Fibroblast of peridontal ligament (primary cell): ENCODE results near the gene AUTS2.

Experiments
- DNase-seq: peaks from one replicate; pipeline ENCODE4 v3.0.0-alpha.2; 2010; ENCODE audit errors: extremely low read depth

AUTS2 gene

GRCh38 chr7:69598081-69598486 lies at the start of gene AUTS2:
AUTS2 (plus strand) TSS chr7:69598475; CDS start chr7:69599654, 1,179 bp downstream.
- DNase-seq: peak; percentile 56

- DNase-seq: no peak
These were observed 47.3 kb upstream of the AUTS2 start for GRCh38 chr7:69550991-69551390.

DNA sequence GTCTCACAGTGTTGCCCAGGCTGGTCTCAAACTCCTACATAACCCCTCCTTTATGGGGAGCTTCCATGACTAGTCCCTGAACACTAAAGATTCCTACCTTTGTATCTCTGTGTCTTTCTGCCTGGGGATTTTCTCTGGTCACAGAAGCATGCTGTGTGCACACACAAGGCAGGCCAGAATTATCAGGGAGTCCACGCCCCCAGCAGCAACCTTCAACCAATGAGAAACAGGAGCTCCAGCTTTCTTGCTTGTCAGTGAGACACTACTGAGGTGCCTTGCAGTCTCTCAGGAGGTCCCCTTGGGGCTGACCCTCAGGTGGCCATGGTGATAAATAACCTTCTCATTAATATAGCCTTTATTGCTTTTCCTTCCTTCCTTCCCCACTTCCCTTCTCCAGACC lies 45.1 kb upstream of the AUTS2 start:
- DNase-seq: no peak

DNA sequence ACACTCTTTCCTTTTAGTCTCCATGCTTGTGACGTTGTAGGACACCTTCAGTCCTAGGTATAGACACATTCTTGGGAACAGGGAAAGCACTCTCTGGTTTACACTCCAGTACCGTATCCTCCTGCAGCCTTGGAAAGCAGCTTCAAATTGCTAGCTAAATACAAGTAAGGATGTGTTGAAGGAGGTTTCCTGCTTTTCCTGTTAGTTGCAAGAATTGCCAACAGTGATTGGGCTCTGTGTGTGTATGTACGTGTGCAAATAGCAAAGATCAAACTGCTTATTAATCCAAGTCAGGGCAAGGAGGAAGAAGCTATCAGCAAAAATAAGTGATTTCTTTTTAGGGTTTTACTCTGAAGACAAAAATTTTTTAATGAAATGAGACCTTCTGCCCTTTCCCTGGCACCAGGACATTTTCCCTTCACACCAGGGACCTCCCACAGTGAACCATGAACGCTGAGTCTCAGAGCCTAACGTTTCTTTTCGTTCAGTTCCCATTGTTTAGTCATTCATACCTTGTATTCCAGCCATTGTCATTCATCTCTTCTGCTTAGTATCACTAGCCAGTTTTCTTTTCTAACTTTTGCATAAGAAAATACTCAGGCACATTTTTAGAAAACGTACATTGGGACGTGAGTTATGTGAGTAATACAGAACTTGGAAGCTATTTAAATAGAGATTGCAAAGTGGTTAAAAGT lies 36.9 kb upstream of the AUTS2 start:
- no peak for DNase-seq

DNA sequence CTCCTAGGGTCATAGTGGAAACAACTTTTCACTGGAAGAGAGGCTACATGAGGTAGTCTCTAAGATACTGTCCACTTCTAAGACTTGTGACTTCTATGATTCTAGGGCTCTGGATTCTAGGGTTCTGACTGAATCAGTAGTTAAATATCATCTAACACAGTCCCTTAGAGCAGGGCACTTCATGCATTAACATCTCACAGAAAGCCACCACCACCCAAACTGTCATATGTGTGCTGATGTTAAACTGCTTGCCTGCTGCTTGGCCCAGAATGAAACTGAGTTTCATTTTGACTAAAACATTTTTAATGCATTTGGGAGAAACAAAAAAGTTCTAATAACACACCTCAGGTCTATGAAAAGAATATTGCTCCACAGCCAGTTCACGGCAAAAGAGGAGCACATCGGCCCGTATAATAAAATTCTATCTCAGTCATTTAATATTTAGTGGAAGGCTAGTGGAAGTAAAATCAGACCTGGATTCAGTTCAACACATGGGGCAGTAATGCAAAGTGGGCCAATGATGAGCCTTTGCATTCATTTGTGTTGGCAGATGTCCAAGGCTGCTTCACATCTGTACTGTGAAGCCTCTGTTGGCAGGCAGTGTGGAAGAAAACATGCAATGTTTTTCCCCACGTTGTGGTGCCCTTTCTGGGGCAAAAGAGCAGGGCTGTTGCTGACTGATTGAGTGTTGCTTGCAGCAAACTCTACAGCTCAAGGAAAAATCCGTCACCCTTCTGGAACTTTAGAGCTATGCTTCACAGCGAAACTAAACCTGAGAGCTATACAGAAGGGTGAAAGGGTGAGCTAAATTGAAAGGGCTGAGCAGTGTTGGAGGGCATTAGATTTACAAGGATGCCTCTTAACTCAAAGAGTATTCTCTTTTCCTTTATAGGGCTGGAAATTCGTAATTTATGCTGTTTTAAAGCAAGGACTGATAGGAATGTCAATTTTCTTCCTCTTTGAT lies 33.5 kb upstream of the AUTS2 start:
- DNase-seq: peak; percentile 7

GRCh38 chr7:69567800-69568199 lies 30.5 kb upstream of the AUTS2 start:
- no peak for DNase-seq

- DNase-seq: no peak
These were observed 30.0 kb upstream of the AUTS2 start for GRCh38 chr7:69568266-69568665.

DNA sequence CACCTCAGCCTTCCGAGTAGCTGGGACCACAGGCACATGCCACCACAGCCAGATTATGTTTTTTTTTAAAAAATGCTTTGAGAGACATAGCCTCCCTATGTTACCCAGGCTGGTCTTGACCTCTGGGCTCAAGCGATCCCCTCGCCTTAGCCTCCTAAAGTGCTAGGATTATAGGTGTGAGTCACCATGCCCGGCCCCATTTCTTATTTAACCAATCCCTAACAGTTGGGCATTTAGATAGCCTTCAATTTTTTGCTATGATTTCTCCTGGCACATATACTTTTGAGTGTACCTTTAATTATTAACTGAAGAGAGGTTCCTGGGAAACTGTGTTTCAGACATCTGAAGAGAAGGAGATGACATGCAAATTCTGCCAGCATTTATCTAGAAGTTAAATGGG lies 22.6 kb upstream of the AUTS2 start:
- no peak for DNase-seq

DNA sequence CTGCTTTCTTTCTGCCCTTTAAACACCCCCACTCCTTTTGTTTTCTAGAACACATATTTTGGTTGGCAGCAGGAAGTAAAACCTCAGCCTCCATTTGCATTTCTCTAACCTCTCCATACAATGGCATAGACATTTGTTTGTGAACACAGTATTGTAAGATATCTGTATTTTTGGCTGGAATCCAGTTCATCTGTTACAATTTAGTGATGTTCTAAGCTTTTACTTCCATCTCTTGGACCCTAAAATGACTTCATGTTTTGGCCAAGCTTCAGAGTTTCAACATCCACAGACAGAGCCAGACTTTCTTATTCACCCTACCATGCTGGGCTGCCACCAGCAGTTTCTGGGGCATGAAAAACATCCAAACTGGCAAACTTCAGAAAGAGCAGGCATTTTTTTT lies 21.1 kb upstream of the AUTS2 start:
- DNase-seq: no peak

DNA sequence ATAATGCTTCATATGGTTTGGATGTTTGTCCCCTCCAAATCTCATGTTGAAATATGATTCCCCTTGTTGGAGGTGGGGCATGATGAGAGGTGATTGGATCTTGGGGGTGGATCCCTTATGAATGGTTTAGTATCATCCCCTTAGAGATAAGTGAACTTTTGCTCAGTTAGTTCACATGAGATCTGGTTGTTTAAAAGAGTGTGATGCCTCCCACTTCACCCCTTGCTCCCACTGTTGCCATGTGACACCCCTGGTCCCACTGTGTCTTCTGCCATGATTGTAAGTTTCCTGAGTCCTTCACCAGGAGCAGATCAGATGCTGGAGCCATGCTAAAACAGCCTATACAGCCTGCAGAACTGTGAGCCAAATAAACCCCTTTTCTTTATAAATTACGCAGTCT lies 13.1 kb upstream of the AUTS2 start:
- no peak for DNase-seq

- DNase-seq: no peak
These were observed 12.0 kb upstream of the AUTS2 start for GRCh38 chr7:69586321-69586720.

- no peak for DNase-seq
These were observed 9.5 kb upstream of the AUTS2 start for GRCh38 chr7:69588773-69589172.

DNA sequence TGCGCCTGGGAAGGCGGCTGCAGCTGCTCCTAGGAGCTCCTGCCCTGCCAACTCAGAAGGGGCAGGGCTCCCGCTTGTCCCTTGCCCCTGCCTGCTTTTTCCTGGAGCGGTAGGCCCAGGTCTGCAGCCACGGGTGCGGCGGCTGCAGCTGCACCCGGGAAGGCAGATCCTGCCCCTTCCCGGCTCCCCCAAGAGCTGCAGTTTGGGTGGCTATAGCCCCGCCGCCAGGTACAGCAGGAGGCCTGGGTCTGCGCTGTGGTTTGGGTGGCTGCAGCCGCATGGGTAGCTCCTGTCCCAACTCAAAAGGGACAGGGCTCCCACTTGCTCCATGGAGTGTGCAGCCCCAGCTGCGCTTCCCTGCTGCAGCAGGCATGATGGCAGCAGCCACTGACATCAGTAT lies 6.5 kb upstream of the AUTS2 start:
- DNase-seq: no peak

DNA sequence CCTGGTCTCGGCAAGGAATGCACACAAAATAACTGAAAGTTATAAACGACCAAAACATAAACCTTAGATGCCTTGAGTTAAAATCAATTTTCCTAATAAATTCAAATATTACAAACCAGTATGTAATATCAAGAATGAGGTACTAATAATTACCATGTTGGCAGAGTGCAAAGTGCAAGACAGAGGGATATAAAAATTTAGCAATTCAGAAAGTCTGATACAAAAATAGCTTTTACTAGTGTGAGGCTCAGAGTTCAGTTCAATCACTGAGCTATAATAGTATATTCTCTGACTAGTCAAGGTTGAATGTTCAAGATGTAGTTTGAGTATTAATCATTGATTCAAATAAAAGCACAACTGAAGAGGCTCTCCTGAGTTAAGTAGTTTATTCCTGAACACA lies 4.8 kb upstream of the AUTS2 start:
- no peak for DNase-seq

- no peak for DNase-seq
These were observed 2.9 kb upstream of the AUTS2 start for GRCh38 chr7:69595415-69595814.

GRCh38 chr7:69596056-69596455 lies 2.2 kb upstream of the AUTS2 start:
- DNase-seq: no peak

DNA sequence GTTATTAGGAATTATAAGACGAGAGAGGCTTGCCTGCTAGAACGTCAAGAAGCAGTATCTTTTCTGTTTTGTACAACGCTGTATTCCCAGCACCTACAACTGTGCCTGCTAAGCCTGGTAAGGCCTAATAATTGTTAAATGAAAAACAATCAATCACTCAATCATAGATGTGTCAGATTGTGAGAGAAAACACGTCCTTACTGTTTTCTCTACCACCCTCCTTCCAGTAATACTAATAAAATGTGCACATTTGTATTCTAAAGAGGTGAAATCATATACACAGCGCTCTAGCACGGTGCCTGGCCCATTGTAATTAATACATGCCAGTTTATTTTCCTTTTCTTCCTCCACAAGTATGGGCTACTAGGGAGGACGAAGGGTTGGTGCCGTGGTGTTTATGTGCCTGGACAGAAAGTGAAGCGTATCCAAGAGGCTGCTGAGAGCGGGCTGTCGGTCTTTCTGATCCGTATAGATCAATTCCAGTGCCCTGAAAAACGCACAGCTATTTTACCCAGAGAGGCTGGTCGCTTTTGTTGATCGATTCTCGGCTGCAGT lies 1.5 kb upstream of the AUTS2 start:
- DNase-seq: no peak

GRCh38 chr7:69597278-69598076 lies 798 bp upstream of the AUTS2 start:
- no peak for DNase-seq

- no peak for DNase-seq
These were observed 411 bp downstream of the AUTS2 start for GRCh38 chr7:69598487-69599285.

DNA sequence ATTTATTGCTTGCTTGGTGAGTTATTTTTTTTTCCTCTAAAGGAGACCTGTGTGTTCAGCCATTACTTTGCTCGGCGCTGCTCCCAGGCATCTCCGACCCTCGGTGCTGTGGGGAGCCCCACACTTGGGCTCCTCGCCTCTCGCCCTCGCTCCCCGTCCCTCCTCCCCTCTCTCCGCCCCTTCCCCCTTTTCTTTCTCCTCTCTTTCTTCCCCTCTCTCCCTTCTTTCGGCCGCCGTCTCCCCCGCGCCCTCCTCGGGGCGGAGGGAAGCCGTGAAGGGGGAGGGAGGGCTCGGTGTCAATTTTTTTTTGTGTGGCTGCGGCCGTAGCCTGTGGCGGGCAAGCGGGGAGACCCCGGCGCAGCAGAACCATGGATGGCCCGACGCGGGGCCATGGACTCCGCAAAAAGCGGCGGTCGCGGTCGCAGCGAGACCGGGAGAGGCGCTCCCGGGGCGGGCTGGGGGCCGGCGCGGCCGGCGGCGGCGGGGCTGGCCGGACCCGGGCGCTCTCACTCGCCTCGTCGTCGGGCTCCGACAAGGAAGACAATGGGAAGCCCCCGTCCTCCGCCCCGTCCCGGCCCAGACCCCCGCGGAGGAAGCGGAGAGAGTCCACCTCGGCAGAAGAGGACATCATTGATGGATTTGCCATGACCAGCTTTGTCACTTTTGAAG lies 1.1 kb downstream of the AUTS2 start:
- DNase-seq: no peak
